Brain pericyte (primary cell): ENCODE data around the gene MYRIP.
"Not testable (repeated sequence)": the region's sequence is repeated elsewhere in the genome, so short reads cannot be mapped to it uniquely, and the experiment has no call there.

Experiments
- DNase-seq: peaks from one replicate; pipeline ENCODE4 v3.0.0-alpha.2; 2012; ENCODE audit warnings: low read depth, low spot score

Gene MYRIP

GRCh38 chr3:40083066-40083465, 273.7 kb downstream of the MYRIP start:
- DNase-seq, result no peak

GRCh38 chr3:40084424-40084823, 275.0 kb downstream of the MYRIP start:
- DNase-seq, result not testable (repeated sequence)

GRCh38 chr3:40086890-40087883, 277.8 kb downstream of the MYRIP start:
- no peak for DNase-seq

GRCh38 chr3:40088527-40089170, 279.2 kb downstream of the MYRIP start:
- DNase-seq, result no peak

- no peak for DNase-seq
Observed at GRCh38 chr3:40096661-40097111, 287.3 kb downstream of the MYRIP start.

- no peak for DNase-seq
Observed at GRCh38 chr3:40097131-40098117, 288.0 kb downstream of the MYRIP start.

- no peak for DNase-seq
Observed at GRCh38 chr3:40098261-40098759, 288.9 kb downstream of the MYRIP start.

- no peak for DNase-seq
Observed at GRCh38 chr3:40099871-40100270, 290.5 kb downstream of the MYRIP start.

GRCh38 chr3:40102182-40102581, 292.8 kb downstream of the MYRIP start:
- no peak for DNase-seq

GRCh38 chr3:40103829-40104228, 294.4 kb downstream of the MYRIP start:
- DNase-seq, result no peak

GRCh38 chr3:40104441-40104840, 295.0 kb downstream of the MYRIP start:
- DNase-seq, result no peak

GRCh38 chr3:40108643-40109042, 299.2 kb downstream of the MYRIP start:
- no peak for DNase-seq

GRCh38 chr3:40109641-40110490, 300.5 kb downstream of the MYRIP start:
- no peak for DNase-seq

GRCh38 chr3:40116478-40117177, 307.2 kb downstream of the MYRIP start:
- DNase-seq, result no peak

GRCh38 chr3:40118091-40118490, 308.7 kb downstream of the MYRIP start:
- DNase-seq, result no peak

GRCh38 chr3:40120067-40120692, 310.8 kb downstream of the MYRIP start:
- DNase-seq, result no peak

- DNase-seq, result no peak
Observed at GRCh38 chr3:40120806-40121205, 311.4 kb downstream of the MYRIP start.

GRCh38 chr3:40124918-40125317, 315.5 kb downstream of the MYRIP start:
- no peak for DNase-seq

- DNase-seq, result no peak
Observed at GRCh38 chr3:40128166-40128565, 318.8 kb downstream of the MYRIP start.
